ENCODE measurements around the gene PNN.
"Not testable (repeated sequence)": the region's sequence is repeated elsewhere in the genome, so short reads cannot be mapped to it uniquely, and the experiment has no call there.

PNN gene

DNA sequence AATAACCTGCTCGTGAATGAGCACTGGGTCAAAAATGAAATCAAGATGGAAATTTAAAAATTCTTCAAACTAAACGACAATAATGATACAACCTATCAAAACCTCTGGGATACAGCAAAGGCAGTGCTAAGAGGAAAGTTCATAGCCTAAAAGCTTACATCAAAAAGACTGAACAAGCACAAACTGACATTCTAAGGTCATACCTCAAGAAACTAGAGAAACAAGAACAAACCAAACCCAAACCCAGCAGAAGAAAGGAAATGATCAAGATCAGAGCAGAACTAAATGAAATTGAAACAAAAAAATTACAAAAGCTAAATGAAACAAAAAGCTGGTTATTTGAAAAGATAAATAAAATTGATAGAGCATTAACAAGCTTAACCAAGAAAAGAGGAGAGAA, 32.4 kb downstream of the PNN start:
- H3K36me3 Mint-ChIP-seq, H3K9me3 Mint-ChIP-seq, ATAC-seq, H3K4me1 Mint-ChIP-seq, H3K4me3 Mint-ChIP-seq, H3K27me3 Mint-ChIP-seq, H3K27ac Mint-ChIP-seq: not testable (repeated sequence)

DNA sequence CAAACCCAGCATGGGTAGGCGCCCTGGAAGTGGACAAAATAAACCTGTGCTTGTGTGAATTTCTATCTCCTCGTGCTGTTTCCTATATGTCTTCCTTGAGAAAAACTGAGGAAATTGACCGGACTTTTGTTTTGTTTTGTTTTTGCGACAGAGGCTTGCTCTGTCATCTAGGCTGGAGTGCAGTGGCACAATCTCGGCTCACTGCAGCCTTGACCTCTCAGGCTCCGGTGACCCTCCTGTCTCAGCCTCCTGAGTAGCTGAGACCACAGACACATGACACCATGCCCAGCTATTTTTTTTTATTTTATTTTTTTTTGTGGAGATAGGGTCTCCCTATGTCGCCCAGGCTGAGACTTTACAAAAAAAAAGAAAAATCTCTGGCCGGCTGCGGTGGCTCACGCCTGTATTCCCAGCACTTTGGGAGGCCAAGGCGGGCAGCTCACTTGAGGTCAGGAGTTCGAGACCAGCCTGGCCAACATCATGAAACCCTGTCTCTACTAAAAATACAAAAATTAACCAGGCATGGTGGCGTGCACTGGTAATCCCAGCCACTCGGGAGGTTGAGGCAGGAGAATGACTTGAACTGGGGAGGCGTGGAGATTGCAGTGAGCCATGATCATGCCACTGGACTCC, 36.2 kb downstream of the PNN start:
- no peak for ATAC-seq
- Mint-ChIP-seq H3K27ac (no peak overlapping the region), H3K9me3 (no peaks in the 10 kb centered on the region), H3K4me3 (no peak overlapping the region), H3K36me3 (no peaks in the 10 kb centered on the region), H3K27me3 (no peaks in the 10 kb centered on the region), H3K4me1 (peaks cover 7% of the 10 kb centered on the region)

DNA sequence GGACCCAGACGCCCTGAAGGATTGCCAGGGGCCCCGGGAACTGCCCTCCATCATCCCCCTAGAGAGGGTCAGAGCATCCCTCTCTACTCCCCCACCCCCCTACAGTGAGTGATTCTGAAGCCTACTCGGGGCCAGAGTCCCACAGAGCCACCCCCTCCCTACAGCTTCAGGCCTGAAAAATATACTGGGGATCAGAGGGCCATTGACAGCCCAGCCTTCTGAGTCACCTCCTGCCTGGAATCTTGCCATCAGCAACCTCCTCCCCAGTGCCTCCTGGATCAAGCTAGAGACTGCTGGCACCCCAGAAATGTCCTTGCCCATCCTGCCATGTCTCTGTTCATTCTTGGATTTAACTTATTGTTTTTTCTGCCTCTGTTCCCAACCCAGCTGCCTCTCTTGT, 37.0 kb downstream of the PNN start:
- Mint-ChIP-seq H3K4me3 (no peak overlapping the region), H3K36me3 (no peaks in the 10 kb centered on the region), H3K9me3 (no peaks in the 10 kb centered on the region), H3K27me3 (no peaks in the 10 kb centered on the region), H3K4me1 (peaks cover 8% of the 10 kb centered on the region), H3K27ac (no peak overlapping the region)
- ATAC-seq, result no peak

DNA sequence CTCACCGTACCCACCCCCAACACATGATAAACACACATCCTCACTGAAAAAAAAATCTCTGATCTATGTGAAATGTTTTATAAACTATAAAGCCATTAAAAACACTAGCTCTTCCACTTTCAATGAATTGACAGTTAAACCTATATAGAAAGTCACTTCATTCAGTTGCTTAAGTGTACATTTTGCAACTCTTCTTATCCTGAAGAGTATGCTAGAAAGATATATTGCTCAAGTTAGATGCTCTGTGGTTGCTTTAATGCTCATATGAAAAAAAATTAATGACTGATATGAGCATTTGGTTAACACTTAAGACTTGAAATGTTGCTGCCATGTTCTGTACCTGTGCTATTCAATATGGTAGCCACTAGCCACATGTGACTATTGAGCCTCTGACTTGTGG, 37.6 kb downstream of the PNN start:
- no peak overlapping the region for H3K4me3 Mint-ChIP-seq

DNA sequence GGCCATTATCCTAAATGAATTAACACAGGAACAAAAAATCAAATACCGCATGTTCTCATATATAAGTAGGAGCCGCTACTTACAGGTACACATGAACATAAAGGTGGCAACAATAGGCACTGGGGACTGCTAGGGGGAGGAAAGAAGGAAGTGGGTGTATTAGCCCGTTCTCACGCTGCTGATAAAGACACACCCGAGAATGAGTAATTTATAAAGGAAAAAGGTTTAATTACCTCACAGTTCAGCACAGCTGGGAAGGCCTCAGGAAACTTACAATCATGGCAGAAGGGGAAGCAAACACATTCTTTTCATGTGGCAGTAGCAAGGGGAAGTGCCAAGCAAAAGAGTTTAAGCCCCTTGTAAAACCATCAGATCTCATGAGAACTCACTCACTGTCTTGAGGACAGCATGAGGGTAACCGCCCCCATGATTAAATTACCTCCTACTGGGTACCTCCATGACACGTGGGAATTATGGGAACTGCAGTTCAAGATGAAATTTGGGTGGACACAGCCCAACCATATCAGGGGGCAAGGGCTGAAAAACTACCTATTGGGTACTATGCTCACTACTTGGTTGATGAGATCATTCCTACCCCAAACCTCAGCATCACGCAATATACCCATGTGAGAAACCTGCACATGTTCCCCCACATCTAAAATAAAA, 42.3 kb downstream of the PNN start:
- no peak for ATAC-seq
- H3K36me3 Mint-ChIP-seq, result no peaks in the 10 kb centered on the region
- no peak overlapping the region for H3K4me3 Mint-ChIP-seq
- H3K4me1 Mint-ChIP-seq, result peaks cover 13% of the 10 kb centered on the region
- no peak overlapping the region for H3K27ac Mint-ChIP-seq
- H3K27me3 Mint-ChIP-seq, result no peaks in the 10 kb centered on the region
- no peaks in the 10 kb centered on the region for H3K9me3 Mint-ChIP-seq

More for the DNA sequence above, 37.6 kb downstream of the PNN start:
- Mint-ChIP-seq H3K9me3 (no peaks in the 10 kb centered on the region), H3K27me3 (no peaks in the 10 kb centered on the region), H3K36me3 (no peaks in the 10 kb centered on the region), H3K27ac (no peak overlapping the region), H3K4me1 (peaks cover 6% of the 10 kb centered on the region)
- no peak for ATAC-seq

DNA sequence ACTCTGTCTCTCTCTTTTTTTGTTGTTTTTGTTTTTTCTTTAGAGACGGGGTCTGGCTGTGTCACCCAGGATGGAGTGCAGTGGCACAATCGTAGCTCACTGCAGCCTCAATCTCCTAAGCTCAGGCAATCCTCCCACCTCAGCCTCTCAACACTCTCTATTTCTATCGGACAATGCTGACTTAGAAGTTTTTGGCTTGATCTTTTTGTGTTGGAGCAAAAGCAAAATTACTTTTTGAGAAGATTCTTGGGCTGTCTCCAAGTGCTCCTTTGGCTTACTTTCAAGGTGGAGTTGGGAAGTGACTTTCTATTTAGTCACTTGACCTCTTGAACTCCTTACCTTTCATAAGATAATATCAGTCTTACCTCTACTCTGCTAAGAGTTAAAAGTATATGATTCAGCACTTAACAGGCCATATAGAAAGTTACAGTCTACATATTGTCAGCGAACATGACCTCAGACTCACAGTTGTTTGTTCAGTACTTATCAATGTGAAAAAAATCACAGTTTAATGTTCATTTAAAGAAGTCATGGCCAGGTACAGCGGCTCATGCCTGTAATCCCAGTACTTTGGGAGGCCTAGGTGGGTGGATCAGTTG, 43.2 kb downstream of the PNN start:
- Mint-ChIP-seq H3K4me1 (peaks cover 13% of the 10 kb centered on the region), H3K4me3 (no peak overlapping the region), H3K36me3 (no peaks in the 10 kb centered on the region), H3K27ac (no peak overlapping the region), H3K9me3 (no peaks in the 10 kb centered on the region), H3K27me3 (no peaks in the 10 kb centered on the region)
- ATAC-seq, result no peak

DNA sequence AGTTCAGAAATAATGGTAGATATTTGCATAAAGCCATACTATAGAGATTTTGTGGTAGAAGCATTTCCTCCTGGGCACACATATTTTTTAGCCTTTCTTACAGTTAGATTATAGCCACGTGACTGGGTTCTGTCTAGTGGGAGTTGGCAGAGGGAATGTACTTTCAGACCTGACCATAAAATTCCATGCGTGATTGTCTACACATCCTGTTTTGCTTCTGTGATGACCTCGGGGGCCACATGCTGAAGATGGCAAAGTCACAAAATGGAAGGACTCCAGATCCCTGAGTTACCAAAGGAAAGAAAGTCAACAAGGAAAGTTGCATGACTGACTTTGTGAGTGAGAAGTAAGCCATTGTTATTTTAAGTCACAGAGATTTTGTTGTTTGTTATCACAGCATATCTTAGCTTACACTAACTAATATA, 44.0 kb downstream of the PNN start:
- no peaks in the 10 kb centered on the region for H3K27me3 Mint-ChIP-seq
- no peak overlapping the region for H3K4me3 Mint-ChIP-seq
- peaks cover 13% of the 10 kb centered on the region for H3K4me1 Mint-ChIP-seq
- H3K36me3 Mint-ChIP-seq, result no peaks in the 10 kb centered on the region
- H3K27ac Mint-ChIP-seq, result no peak overlapping the region
- ATAC-seq, result no peak
- H3K9me3 Mint-ChIP-seq, result no peaks in the 10 kb centered on the region

DNA sequence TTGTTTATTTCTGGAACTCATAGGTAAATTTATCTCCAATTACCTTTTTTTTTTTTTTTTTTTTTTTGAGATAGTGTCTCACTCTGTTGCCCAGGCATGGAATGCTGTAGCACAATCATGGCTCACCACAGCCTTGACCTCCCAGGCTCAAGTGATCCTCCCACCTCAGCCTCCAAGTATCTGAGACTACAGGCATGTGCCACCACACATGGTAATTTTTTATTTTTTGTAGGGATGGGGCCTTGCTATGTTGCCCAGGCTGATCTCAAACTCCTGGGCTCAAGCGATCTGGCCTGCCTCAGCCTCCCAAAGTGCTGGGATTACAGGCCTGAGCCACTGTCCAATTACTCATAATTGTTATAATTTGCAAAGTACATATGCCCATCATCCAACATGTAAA, 45.4 kb downstream of the PNN start:
- H3K36me3 Mint-ChIP-seq, H3K9me3 Mint-ChIP-seq, H3K4me3 Mint-ChIP-seq, H3K27ac Mint-ChIP-seq, H3K27me3 Mint-ChIP-seq, ATAC-seq: not testable (repeated sequence)
- peaks cover 13% of the 10 kb centered on the region for H3K4me1 Mint-ChIP-seq

DNA sequence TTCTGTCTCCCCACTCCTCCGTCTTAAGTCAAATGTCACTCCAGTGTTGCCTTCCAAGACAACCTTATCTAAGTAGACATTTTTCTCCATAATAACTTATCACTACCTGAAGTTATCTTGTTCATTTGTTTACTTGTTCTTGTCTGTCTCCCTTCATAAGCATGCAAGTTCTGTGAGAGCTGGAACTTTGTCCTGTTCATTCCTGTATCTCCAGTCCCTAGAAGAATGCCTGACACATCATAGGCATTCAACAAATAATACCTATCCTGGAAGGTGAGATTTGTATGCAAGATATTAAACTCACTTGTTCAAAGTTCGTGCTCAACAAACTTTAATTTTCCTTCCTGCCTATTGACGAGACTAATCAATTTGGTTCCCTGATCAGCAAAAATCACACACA, 53.0 kb downstream of the PNN start:
- no peak for ATAC-seq
- Mint-ChIP-seq H3K4me1 (peaks cover 5% of the 10 kb centered on the region), H3K36me3 (no peaks in the 10 kb centered on the region), H3K27me3 (no peaks in the 10 kb centered on the region), H3K4me3 (no peak overlapping the region), H3K9me3 (no peaks in the 10 kb centered on the region), H3K27ac (no peak overlapping the region)

DNA sequence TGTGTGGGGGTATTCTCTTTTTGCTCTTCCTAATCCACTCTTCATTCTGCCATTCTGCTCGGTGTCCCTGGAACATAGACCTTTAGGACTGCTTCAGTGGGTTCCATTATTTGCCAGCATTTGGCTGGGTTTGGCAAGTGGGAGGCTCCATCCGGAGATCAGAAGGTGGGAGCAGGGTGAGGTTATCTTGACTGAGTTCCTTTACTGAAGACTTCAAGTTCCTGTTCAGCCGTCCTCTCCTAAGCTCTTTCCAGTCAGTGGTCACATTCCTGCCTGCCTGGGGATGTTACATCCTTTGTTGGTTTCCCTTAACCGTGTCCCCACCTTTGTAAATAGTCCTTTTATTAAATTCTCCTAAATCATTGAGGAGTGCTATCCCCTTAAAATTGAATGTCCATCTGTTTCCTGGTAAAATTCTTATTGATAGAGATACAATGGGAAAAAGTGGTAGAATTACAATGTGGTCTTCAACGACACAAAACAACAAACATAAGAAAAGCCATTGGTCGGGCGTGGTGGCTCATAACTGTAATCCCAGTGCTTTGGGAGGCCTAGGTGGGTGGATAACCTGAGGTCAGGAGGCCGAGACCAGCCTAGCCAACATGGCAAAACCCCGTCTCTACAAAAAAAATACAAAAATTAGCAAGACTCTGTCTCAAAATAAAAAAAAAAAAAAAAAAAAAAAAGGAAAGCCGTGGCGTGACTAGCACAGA, 53.6 kb downstream of the PNN start:
- no peaks in the 10 kb centered on the region for H3K9me3 Mint-ChIP-seq
- H3K36me3 Mint-ChIP-seq, result no peaks in the 10 kb centered on the region
- peaks cover 6% of the 10 kb centered on the region for H3K4me1 Mint-ChIP-seq
- H3K4me3 Mint-ChIP-seq, result no peak overlapping the region
- H3K27me3 Mint-ChIP-seq, result no peaks in the 10 kb centered on the region
- no peak overlapping the region for H3K27ac Mint-ChIP-seq
- no peak for ATAC-seq

DNA sequence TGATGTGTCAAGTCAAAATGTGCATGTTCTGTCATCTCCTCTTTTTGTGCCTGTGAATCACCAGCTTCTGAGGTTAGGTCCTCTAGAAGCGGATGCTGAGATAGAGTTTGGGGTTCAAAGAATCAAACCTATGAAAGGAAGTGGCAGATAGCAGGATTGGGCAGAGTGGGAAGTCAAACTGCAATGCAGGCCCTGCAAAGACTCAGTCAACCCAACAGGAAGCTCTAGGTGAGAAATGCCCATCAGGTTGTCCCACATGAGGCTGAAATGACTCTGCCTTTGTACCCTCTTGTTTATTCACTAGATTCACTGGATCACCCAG, 54.1 kb downstream of the PNN start:
- H3K27ac Mint-ChIP-seq, result no peak overlapping the region
- no peaks in the 10 kb centered on the region for H3K27me3 Mint-ChIP-seq
- H3K9me3 Mint-ChIP-seq, result no peaks in the 10 kb centered on the region
- no peak for ATAC-seq
- peaks cover 6% of the 10 kb centered on the region for H3K4me1 Mint-ChIP-seq
- no peaks in the 10 kb centered on the region for H3K36me3 Mint-ChIP-seq
- H3K4me3 Mint-ChIP-seq, result no peak overlapping the region

DNA sequence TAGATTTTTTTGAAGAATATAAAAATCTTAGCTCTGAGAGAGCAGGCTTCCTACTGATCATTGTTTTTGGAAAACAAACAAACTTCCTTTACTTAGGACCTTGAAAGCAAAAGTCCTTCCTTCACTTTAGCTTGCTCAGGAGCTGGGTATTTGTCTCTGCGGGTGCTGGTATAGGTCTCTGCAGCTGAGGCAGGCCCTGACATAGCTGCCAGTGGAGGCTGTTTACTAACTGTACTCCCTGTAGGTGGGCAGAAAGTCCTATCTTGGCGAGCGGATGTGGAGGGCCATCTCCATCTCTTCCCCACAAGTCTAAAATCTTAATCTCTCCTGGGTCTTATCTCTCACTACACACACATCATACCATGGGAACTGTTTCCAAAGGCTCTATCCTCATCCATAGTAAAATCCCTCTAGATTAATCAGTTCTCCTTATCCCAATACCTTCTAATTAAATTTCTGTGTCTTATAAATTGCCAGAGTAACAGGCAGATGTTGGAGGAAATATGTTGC, 54.6 kb downstream of the PNN start:
- ATAC-seq, result no peak
- Mint-ChIP-seq H3K27me3 (no peaks in the 10 kb centered on the region), H3K27ac (no peak overlapping the region), H3K4me1 (peaks cover 6% of the 10 kb centered on the region), H3K9me3 (no peaks in the 10 kb centered on the region), H3K36me3 (no peaks in the 10 kb centered on the region), H3K4me3 (no peak overlapping the region)

DNA sequence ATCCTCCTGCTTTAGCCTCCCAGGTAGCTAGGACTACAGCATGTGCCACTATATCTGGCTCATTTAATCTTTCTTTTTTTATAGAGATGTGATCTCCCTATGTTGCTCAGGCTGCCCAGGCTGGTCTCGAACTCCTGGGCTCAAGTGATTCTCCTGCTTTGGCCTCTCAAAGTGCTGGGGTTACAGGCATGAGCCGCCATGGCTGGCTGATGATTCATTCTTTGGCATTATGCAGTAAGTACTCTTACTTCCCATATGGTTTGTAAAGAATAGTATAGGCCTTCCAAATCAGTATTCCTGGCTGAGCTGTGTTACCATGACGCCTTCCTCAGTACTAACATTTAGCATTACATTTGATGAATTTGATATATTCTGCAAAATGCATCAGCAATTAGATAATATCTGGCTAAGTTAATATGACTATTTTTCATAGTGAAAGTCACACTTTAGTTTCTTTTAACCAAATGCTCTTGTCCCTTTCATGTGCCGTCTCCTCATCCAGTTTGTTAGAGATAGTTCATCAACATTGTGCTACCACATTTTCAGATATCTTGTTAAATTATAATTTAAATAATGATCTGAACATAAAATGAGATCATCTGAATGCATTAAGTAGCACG, 55.5 kb downstream of the PNN start:
- no peaks in the 10 kb centered on the region for H3K27me3 Mint-ChIP-seq
- H3K36me3 Mint-ChIP-seq, result no peaks in the 10 kb centered on the region
- H3K9me3 Mint-ChIP-seq, result no peaks in the 10 kb centered on the region
- no peak for ATAC-seq
- peaks cover 6% of the 10 kb centered on the region for H3K4me1 Mint-ChIP-seq
- no peak overlapping the region for H3K4me3 Mint-ChIP-seq
- H3K27ac Mint-ChIP-seq, result no peak overlapping the region

DNA sequence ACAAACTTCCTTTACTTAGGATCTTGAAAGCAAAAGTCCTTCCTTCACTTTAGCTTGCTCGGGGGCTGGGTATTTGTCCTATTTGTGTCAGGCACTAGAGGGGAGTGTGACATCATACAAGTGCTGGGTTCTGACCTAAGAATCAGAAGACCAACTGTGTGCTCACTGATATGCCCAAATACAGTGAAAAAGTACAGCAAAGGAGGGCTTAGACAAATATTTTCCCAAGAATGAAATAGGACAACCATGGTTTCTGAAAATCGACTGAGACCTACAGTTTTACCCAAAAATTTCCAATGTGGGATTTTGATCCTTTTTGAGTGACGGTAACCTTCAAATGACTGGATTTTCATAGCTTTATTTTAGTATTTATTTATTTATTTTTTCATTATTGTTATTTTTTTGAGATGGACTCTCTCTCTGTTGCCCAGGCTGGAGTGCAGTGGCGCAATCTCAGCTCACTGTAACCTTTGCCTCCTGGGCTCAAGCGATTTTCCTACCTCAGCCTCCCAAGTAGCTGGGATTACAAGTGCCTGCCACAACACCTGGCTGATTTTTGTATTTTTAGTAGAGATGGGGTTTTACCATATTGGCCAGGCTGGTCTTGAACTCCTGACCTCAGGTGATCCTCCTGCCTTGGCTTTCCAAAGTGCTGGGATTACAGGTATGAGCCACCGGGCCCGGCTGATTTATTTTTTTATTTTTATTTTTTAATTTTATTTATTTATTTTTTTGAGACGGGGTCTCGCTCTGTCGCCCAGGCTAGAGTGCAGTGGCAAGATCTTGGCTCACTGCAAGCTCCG, 56.9 kb downstream of the PNN start:
- not testable (repeated sequence) for H3K4me3 Mint-ChIP-seq, H3K27me3 Mint-ChIP-seq, H3K36me3 Mint-ChIP-seq, H3K27ac Mint-ChIP-seq, ATAC-seq, H3K9me3 Mint-ChIP-seq, H3K4me1 Mint-ChIP-seq
